NB4 (cell line): ENCODE results near the gene TBRG4.

Experiments used
- DNase-seq: peaks from one replicate; pipeline ENCODE4 v3.0.0; 2010; ENCODE audit warnings: low read depth
- H3K4me3 ChIP-seq: one replicate; pipeline ENCODE4 v1.5.1; 2011; ENCODE audit warnings: mild to moderate bottlenecking, low read depth, low read length, moderate library complexity
- CTCF ChIP-seq: IDR thresholded peaks from one replicate; pipeline ENCODE4 v1.5.1; 2012; ENCODE audit warnings: low read depth, low read length
- MAX ChIP-seq: IDR thresholded peaks from 2 replicates; pipeline ENCODE4 v1.6.1; 2011; ENCODE audit warnings: low read depth, low read length
- MYC ChIP-seq: IDR thresholded peaks from 2 replicates; pipeline ENCODE4 v1.6.1; 2011; ENCODE audit warnings: low read depth, low read length
- POLR2A ChIP-seq: IDR thresholded peaks from 2 replicates; pipeline ENCODE4 v1.6.1; 2011; ENCODE audit warnings: mild to moderate bottlenecking; ENCODE audit not compliant: insufficient read length; ENCODE audit errors: extremely low read depth

The TBRG4 gene

GRCh38 chr7:45077579-45077978 lies 33.9 kb downstream of the TBRG4 start:
- H3K4me3 ChIP-seq, result no peak overlapping the region
- no peak for DNase-seq
- TF ChIP-seq MYC (no peak), POLR2A (no peak), MAX (no peak), CTCF (no peak)

- no peak for DNase-seq
These were observed 34.6 kb downstream of the TBRG4 start for GRCh38 chr7:45076946-45077345.

GRCh38 chr7:45075871-45076796 lies 35.4 kb downstream of the TBRG4 start:
- TF ChIP-seq MAX (no peak), MYC (no peak), CTCF (no peak), POLR2A (no peak)

More at GRCh38 chr7:45076946-45077345, 34.6 kb downstream of the TBRG4 start:
- no peak for TF ChIP-seq MAX
- TF ChIP-seq POLR2A, result no peak
- TF ChIP-seq CTCF, result no peak
- no peak for TF ChIP-seq MYC
- H3K4me3 ChIP-seq, result no peak overlapping the region

GRCh38 chr7:45075355-45075644 lies 36.2 kb downstream of the TBRG4 start:
- DNase-seq, result no peak
- no peak overlapping the region for H3K4me3 ChIP-seq
- TF ChIP-seq MYC, result no peak

More at GRCh38 chr7:45075871-45076796, 35.4 kb downstream of the TBRG4 start:
- DNase-seq, result no peak
- no peak overlapping the region for H3K4me3 ChIP-seq

GRCh38 chr7:45074528-45075354 lies 36.8 kb downstream of the TBRG4 start:
- DNase-seq, result no peak
- TF ChIP-seq MAX (no peak), CTCF (no peak), POLR2A (no peak), MYC (no peak)
- H3K4me3 ChIP-seq, result no peak overlapping the region

GRCh38 chr7:45073786-45074527 lies 37.5 kb downstream of the TBRG4 start:
- no peak for DNase-seq
- no peak overlapping the region for H3K4me3 ChIP-seq
- no peak for TF ChIP-seq MAX
- no peak for TF ChIP-seq POLR2A
